Measurements from ENCODE around the gene CD3E. TPM values are rescaled to one million over a fixed set of nuclear protein-coding genes. Genes with fewer than 3 reads are reported as not detected.

Gene CD3E
- total and polyA plus RNA-seq, 9 of the 15 experiments (the other 6 are each of a cell fraction or from before 2014, with no cell fraction given): 0.07 to 0.62 (median 0.19) TPM; not detected in 5

DNA sequence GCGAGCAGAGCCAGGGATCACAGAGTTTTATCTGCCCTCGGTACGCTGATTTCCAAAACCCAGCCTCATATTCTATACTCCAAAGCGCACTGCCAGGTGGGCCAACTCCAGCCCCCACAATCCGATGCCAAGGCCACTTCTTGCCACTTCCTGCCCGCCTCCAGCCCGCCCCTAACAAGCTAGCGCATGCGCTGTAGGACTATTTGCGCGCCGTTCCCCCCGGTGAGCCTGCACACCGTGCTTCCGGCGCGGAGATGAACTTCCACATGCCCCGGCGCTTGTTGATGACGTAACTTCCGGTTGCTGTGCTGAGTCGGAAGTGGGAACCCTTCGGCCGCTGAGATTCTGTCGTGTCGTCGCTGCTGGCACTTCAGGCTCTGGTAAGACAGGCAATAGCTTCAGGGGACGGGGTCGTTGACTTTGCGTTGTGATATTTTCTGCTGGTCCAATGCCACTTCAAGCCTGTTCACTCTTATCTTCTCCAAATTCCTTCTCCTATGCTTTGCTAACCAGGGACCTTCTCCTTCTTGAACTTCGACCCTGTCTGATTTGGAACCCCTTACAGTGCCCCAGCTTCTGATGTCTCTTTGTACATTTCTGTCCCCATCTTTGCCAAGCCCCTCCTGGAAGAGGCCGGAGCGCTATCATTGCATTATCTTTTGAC, 54.9 kb downstream of the CD3E start, which contains the start of gene UBE4A (continued):
- TF ChIP-seq, protein P1, sequence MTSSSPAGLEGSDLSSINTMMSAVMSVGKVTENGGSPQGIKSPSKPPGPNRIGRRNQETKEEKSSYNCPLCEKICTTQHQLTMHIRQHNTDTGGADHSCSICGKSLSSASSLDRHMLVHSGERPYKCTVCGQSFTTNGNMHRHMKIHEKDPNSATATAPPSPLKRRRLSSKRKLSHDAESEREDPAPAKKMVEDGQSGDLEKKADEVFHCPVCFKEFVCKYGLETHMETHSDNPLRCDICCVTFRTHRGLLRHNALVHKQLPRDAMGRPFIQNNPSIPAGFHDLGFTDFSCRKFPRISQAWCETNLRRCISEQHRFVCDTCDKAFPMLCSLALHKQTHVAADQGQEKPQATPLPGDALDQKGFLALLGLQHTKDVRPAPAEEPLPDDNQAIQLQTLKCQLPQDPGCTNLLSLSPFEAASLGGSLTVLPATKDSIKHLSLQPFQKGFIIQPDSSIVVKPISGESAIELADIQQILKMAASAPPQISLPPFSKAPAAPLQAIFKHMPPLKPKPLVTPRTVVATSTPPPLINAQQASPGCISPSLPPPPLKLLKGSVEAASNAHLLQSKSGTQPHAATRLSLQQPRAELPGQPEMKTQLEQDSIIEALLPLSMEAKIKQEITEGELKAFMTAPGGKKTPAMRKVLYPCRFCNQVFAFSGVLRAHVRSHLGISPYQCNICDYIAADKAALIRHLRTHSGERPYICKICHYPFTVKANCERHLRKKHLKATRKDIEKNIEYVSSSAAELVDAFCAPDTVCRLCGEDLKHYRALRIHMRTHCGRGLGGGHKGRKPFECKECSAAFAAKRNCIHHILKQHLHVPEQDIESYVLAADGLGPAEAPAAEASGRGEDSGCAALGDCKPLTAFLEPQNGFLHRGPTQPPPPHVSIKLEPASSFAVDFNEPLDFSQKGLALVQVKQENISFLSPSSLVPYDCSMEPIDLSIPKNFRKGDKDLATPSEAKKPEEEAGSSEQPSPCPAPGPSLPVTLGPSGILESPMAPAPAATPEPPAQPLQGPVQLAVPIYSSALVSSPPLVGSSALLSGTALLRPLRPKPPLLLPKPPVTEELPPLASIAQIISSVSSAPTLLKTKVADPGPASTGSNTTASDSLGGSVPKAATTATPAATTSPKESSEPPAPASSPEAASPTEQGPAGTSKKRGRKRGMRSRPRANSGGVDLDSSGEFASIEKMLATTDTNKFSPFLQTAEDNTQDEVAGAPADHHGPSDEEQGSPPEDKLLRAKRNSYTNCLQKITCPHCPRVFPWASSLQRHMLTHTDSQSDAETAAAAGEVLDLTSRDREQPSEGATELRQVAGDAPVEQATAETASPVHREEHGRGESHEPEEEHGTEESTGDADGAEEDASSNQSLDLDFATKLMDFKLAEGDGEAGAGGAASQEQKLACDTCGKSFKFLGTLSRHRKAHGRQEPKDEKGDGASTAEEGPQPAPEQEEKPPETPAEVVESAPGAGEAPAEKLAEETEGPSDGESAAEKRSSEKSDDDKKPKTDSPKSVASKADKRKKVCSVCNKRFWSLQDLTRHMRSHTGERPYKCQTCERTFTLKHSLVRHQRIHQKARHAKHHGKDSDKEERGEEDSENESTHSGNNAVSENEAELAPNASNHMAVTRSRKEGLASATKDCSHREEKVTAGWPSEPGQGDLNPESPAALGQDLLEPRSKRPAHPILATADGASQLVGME (CRISPR knock-in tag; IDR thresholded peaks at IDR 0.05): no peak
- TF ChIP-seq ZNF174 (CRISPR knock-in tag; IDR thresholded peaks at IDR 0.05): no peak
- no peak for TF ChIP-seq FOXA1 (IDR thresholded peaks at IDR 0.05; ENCODE audit: borderline replicate concordance)
- TF ChIP-seq, protein P2, sequence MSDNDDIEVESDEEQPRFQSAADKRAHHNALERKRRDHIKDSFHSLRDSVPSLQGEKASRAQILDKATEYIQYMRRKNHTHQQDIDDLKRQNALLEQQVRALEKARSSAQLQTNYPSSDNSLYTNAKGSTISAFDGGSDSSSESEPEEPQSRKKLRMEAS (CRISPR knock-in tag; IDR thresholded peaks at IDR 0.05): 0 out of 2 replicates have a peak, but pooled peaks have one; percentile 42
- TF ChIP-seq ZNF239 (CRISPR knock-in tag; IDR thresholded peaks at IDR 0.05): no peak
- no peak for TF ChIP-seq PURB (CRISPR knock-in tag; IDR thresholded peaks at IDR 0.05; ENCODE audit: low read depth)
- no peak for TF ChIP-seq YBX1 (IDR thresholded peaks at IDR 0.05)
- TF ChIP-seq RFX1 (IDR thresholded peaks at IDR 0.05): no peak
- TF ChIP-seq MYBL2 (IDR thresholded peaks at IDR 0.05; ENCODE audit: low read depth): no peak; the same call in 1 of the 2 replicates
- TF ChIP-seq MYBL2 (CRISPR knock-in tag; IDR thresholded peaks at IDR 0.05; ENCODE audit: borderline replicate concordance): no peak
- TF ChIP-seq ZNF445 (CRISPR knock-in tag; IDR thresholded peaks at IDR 0.05; ENCODE audit: low read depth): no peak
- TF ChIP-seq SMAD1 (IDR thresholded peaks at IDR 0.05; ENCODE audit: low read depth, low read length, partially characterized antibody): no peak
- TF ChIP-seq HNRNPLL (IDR thresholded peaks at IDR 0.05; ENCODE audit: low read depth, low read length, poor library complexity, severe bottlenecking): no peak
- peak in 1 of 2 experiments; percentile 78; a peak in 2 of 4 replicates for TF ChIP-seq ZNF639 (CRISPR knock-in tag; conservative IDR thresholded peaks at IDR 0.05 in 1 of 2, IDR thresholded peaks at IDR 0.05 in 1 of 2)
- TF ChIP-seq CAMTA2 (CRISPR knock-in tag; conservative IDR thresholded peaks at IDR 0.05): no peak
- TF ChIP-seq, protein P3, sequence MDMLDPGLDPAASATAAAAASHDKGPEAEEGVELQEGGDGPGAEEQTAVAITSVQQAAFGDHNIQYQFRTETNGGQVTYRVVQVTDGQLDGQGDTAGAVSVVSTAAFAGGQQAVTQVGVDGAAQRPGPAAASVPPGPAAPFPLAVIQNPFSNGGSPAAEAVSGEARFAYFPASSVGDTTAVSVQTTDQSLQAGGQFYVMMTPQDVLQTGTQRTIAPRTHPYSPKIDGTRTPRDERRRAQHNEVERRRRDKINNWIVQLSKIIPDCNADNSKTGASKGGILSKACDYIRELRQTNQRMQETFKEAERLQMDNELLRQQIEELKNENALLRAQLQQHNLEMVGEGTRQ (CRISPR knock-in tag; IDR thresholded peaks at IDR 0.05): no peak
- TF ChIP-seq ZNF197 (CRISPR knock-in tag; IDR thresholded peaks at IDR 0.05; ENCODE audit: low read depth): peak; percentile 70; the same call in 1 of the 2 replicates
- peak; percentile 90 for TF ChIP-seq POLR2AphosphoS5 (IDR thresholded peaks at IDR 0.05; ENCODE audit: control insufficient read depth, insufficient read depth, low read depth, low read length)
- TF ChIP-seq NFYB (IDR thresholded peaks at IDR 0.05; ENCODE audit: extremely low read depth, insufficient read length): no peak
- no peak for TF ChIP-seq RBM39 (optimal IDR thresholded peaks at IDR 0.05; ENCODE audit: low read depth, low read length)

Measured in K562 (cell line).